Measurements from ENCODE around the gene DIP2C. TPM values are rescaled to one million over a fixed set of nuclear protein-coding genes. Genes with fewer than 3 reads are reported as not detected.

Gene DIP2C
- total RNA-seq, 1 donor from 2014 or later: 10.1 TPM

DNA sequence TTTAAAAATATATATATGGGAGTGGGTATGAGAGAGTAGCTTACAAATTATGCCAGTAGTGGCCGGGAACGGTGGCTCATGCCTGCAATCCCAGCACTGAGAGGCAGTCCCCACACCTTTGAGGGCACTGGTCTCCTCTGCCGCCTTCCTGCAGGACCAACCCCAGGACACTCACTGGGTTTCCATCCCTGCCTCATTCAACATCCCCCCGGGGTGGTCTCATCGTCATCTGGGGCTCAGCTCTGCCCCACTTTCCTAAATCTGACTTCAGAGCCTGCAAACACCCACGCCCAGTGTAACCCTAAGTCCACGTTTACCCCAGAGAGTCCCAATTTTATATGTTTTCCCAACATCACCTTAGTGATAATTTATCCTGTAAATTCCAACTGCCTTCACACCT, 96.5 kb downstream of the DIP2C start:
- Histone ChIP-seq H4K20me1 (ENCODE audit: low read depth) (peaks cover 66% of the 10 kb centered on the region), H3K4me3 (no peak overlapping the region), H3K27me3 (no peaks in the 10 kb centered on the region), H3K79me2 (ENCODE audit: low read depth) (peaks cover 74% of the 10 kb centered on the region), H3K9ac (no peak overlapping the region), H3K27ac (no peak overlapping the region), H3K4me2 (no peak overlapping the region), H3F3A (ENCODE audit: low read depth) (no peaks in the 10 kb centered on the region), H3K9me3 (ENCODE audit: low read depth) (no peaks in the 10 kb centered on the region), H3K4me1 (peaks cover 9% of the 10 kb centered on the region), H2AFZ (replicated peaks) (no peak overlapping the region), H3K36me3 (no peaks in the 10 kb centered on the region)
- Mint-ChIP-seq H3K4me1 (peaks cover 22% of the 10 kb centered on the region), H3K4me3 (no peak overlapping the region), H3K27me3 (ENCODE audit: insufficient read depth, low read depth) (no peaks in the 10 kb centered on the region), H3K27ac (no peak overlapping the region), H3K36me3 (peaks cover 19% of the 10 kb centered on the region), H3K9me3 (peaks cover 2% of the 10 kb centered on the region)
- no peak for DNase-seq (ENCODE audit: low spot score)
- TF ChIP-seq, protein P1, sequence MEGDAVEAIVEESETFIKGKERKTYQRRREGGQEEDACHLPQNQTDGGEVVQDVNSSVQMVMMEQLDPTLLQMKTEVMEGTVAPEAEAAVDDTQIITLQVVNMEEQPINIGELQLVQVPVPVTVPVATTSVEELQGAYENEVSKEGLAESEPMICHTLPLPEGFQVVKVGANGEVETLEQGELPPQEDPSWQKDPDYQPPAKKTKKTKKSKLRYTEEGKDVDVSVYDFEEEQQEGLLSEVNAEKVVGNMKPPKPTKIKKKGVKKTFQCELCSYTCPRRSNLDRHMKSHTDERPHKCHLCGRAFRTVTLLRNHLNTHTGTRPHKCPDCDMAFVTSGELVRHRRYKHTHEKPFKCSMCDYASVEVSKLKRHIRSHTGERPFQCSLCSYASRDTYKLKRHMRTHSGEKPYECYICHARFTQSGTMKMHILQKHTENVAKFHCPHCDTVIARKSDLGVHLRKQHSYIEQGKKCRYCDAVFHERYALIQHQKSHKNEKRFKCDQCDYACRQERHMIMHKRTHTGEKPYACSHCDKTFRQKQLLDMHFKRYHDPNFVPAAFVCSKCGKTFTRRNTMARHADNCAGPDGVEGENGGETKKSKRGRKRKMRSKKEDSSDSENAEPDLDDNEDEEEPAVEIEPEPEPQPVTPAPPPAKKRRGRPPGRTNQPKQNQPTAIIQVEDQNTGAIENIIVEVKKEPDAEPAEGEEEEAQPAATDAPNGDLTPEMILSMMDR (IDR thresholded peaks at IDR 0.05): no peak
- TF ChIP-seq EZH2phosphoT487 (IDR thresholded peaks at IDR 0.05) (no peak), EZH2 (IDR thresholded peaks at IDR 0.05) (no peak)

- Histone ChIP-seq H3K79me2 (ENCODE audit: low read depth) (peaks cover 66% of the 10 kb centered on the region), H3K27ac (no peak overlapping the region), H3K36me3 (no peaks in the 10 kb centered on the region), H3K4me3 (no peak overlapping the region), H3K4me2 (no peak overlapping the region), H3K9me3 (ENCODE audit: low read depth) (no peaks in the 10 kb centered on the region), H4K20me1 (ENCODE audit: low read depth) (peaks cover 60% of the 10 kb centered on the region), H3K27me3 (no peaks in the 10 kb centered on the region), H3K9ac (no peak overlapping the region), H2AFZ (replicated peaks) (no peak overlapping the region), H3K4me1 (peaks cover 9% of the 10 kb centered on the region), H3F3A (ENCODE audit: low read depth) (no peaks in the 10 kb centered on the region)
- TF ChIP-seq EZH2 (IDR thresholded peaks at IDR 0.05) (no peak), EZH2phosphoT487 (IDR thresholded peaks at IDR 0.05) (no peak)
- TF ChIP-seq, protein P1 (IDR thresholded peaks at IDR 0.05): no peak
- H3K36me3 Mint-ChIP-seq: peaks cover 16% of the 10 kb centered on the region
- H3K9me3 Mint-ChIP-seq: peaks cover 2% of the 10 kb centered on the region
- no peak overlapping the region for H3K27ac Mint-ChIP-seq
- H3K4me3 Mint-ChIP-seq: no peak overlapping the region
- no peaks in the 10 kb centered on the region for H3K27me3 Mint-ChIP-seq (ENCODE audit: insufficient read depth, low read depth)
- no peak for DNase-seq (ENCODE audit: low spot score)
- peaks cover 20% of the 10 kb centered on the region for H3K4me1 Mint-ChIP-seq
These were observed 97.8 kb downstream of the DIP2C start for GRCh38 chr10:591646-592045.

- Histone ChIP-seq H3K4me1 (peaks cover 12% of the 10 kb centered on the region), H3F3A (ENCODE audit: low read depth) (peaks cover 1% of the 10 kb centered on the region), H3K9me3 (ENCODE audit: low read depth) (no peaks in the 10 kb centered on the region), H3K4me3 (no peak overlapping the region), H3K27ac (no peak overlapping the region), H2AFZ (replicated peaks) (no peak overlapping the region), H3K27me3 (no peaks in the 10 kb centered on the region), H4K20me1 (ENCODE audit: low read depth) (peaks cover 63% of the 10 kb centered on the region), H3K9ac (no peak overlapping the region), H3K36me3 (no peaks in the 10 kb centered on the region), H3K4me2 (no peak overlapping the region), H3K79me2 (ENCODE audit: low read depth) (peaks cover 68% of the 10 kb centered on the region)
- H3K9me3 Mint-ChIP-seq: peaks cover 5% of the 10 kb centered on the region
- TF ChIP-seq EZH2 (IDR thresholded peaks at IDR 0.05) (no peak), EZH2phosphoT487 (IDR thresholded peaks at IDR 0.05) (no peak)
- TF ChIP-seq, protein P1 (IDR thresholded peaks at IDR 0.05): no peak
- peaks cover 28% of the 10 kb centered on the region for H3K4me1 Mint-ChIP-seq
- H3K36me3 Mint-ChIP-seq: peaks cover 16% of the 10 kb centered on the region
- H3K27ac Mint-ChIP-seq: no peak overlapping the region
- no peaks in the 10 kb centered on the region for H3K27me3 Mint-ChIP-seq (ENCODE audit: insufficient read depth, low read depth)
- no peak for DNase-seq (ENCODE audit: low spot score)
- no peak overlapping the region for H3K4me3 Mint-ChIP-seq
These were observed 98.7 kb downstream of the DIP2C start for GRCh38 chr10:590721-591120.

Measured in neural progenitor cell (in vitro differentiated cells).